Stimulated activated CD4-positive, alpha-beta T cell treated with anti-CD3 and anti-CD28 coated beads, Interleukin-4, amount 100 ng/mL, for 24 hours (primary cell): ENCODE results near the gene DEGS2.
"Not testable (repeated sequence)": the region's sequence is repeated elsewhere in the genome, so short reads cannot be mapped to it uniquely, and the experiment has no call there.

Experiments used
- DNase-seq: peaks from one replicate; pipeline ENCODE4 v3.0.0-alpha.2; 2020

Gene DEGS2

DNA sequence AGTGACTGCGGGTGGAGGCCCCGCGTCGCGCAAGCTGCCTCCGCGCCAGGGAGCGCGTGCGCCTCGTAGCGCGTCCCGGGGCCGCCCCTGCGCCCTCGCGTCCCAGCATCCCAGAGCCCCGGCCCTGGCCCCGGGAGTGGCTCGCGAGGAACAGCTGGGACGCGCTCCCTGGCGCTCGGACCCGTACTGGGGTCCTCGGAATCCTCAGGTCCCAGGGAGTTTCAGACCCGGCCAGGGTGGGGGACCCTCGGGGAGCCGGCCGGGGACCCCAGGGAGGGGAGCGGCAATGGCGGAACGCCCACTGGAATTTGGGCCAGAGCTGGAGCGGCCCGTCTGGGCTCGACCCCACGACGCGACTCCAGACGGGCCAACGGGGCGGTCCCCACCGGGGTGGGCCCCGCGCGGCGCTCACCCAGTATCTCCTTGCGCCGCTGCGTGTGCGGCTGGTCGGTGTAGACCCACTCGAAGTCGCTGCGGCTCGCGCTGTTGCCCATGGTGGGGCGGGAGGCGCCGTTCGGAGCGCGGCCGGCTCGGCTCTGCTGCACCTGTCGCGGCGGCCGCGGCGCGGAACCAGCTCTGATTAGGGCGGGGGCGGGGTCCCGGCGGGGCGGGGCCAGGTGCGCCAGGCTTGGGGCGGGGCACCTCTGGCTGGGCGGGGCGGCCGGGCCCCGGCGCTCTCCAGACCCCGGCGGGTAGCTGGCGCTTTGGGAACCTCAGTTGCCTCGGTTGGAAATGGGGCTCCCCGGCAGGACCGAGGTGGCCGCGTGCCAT, at the start of gene DEGS2:
Gene DEGS2 (minus strand): TSS at position 552 of the 771 bp plus-strand sequence. CDS start 58 bp downstream, at position 494.
- peak; percentile 57 for DNase-seq

DNA sequence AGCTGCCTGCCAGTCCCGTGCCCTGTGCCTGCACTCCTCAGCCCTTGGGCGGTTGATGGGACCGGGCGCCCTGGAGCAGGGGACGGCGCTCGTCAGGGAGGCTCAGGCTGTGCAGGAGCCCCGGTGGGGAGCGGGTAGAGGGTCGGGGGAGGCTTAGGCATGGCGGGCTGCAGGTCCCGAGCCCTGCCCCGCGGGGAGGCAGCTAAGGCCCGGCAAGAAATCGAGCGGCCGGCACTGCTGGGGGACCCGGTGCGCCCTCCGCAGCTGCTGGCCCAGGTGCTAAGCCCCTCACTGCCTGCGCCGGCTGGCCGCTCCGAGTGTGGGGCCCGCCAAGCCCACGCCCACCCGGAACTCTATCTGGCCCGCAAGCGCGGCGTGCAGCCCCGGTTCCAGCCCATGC, 48.7 kb upstream of the DEGS2 start:
- not testable (repeated sequence) for DNase-seq

DNA sequence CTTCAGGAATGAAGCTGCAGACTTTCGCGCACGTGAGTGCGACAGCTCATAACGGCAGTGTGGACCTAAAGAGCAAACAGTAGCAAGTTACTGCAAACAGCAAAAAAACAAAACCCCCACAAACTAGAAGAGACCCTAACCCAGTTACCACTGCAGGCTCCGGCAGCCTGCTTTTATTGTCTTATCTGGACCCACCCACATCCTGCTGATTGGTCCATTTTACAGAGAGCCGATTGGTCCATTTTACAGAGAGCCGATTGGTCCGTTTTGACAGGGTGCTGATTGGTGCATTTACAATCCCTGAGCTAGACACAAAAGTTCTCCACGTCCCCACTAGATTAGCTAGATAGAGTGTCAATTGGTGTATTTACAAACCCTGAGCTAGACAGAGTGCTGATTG, 48.1 kb upstream of the DEGS2 start:
- DNase-seq: not testable (repeated sequence)

DNA sequence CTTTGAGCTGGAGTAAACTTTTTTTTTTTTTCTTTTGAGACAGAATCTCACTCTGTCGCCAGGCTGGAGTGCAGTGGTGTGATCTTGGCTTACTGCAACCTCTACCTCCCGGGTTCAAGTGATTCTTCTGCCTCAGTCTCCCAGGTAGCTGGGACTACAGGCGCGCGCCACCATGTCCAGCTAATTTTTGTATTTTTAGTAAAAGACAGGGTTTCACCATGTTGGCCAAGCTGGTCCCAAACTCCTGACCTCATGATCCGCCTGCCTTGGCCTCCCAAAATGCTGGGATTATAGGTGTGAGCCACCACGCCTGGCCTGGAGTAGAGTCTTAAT, 45.4 kb upstream of the DEGS2 start:
- not testable (repeated sequence) for DNase-seq

DNA sequence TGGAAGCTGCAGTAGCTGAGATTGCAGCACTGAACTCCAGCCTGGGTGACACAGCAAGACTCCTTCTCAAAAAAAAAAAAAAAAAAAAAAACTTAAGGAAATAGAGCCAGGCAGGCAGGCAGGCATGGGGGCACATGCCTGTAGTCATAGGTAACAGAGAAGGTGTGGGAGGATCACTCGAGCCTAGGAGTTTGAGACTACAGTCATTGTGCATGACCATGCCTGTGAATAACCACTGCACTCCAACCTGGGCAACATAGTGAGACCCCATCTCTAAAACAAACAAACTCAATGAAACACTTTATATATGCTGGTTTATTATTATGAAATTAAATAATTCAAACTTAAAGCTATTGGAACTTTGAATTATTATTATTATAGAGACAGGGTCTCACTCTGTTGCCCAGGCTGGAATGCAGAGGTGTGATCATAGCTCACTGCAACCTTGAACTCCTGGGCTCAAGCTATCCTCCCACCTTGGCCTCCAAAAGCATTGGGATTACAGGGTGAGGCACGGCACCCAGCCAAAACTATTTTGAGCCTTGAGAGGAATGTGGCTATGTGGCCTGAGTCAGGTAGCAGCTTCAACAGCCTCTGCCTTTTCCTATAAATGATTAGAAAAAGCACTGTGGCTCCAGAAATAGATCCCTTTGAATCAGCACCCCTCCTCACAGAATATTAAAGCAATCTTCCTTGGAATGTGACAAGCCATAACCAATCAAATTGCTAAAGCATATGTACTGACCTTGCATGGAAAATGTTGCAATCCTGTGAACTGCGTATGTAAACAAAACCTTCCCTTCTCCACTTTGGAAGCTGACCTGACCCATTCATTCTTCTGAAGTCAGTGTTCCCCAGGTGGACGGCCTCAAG, 44.8 kb upstream of the DEGS2 start:
- DNase-seq: no peak

DNA sequence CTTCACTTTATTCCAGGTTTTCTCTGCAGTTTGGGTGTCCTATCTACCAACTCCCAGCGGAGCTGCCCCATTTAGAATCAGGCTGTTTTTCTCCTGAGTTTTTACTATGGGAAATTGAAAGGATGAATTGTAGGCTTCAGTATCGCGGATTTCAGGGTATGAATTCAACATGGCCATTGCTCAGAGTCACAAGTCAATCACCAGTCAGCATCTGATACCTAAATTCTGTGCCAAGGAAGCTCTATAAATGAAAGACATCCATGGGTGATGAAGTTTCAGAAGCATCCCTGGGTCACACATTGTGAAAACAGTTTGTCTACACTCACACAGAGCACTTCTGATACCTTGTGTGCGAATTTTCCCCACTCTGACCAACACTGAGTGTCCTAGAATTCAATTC, 43.7 kb upstream of the DEGS2 start:
- DNase-seq: no peak

DNA sequence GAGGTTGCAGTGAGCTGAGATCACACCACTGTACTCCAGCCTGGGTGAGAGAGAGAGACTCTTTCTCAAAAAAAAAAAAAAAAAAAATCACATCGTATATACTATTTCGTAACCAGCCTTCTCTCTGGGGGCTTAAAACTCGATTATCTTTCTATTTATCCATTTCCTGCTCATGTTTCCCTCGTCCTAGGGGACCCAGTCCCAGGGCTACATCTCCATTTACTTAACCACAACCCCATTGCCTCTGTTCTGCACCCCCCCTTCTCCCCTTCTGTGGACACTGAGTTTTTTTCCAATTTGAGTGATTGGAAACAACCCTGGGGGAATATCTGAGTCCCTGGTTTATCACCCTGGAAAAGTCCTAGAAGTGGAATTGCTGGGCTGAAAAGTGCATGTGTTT, 43.3 kb upstream of the DEGS2 start:
- no peak for DNase-seq

DNA sequence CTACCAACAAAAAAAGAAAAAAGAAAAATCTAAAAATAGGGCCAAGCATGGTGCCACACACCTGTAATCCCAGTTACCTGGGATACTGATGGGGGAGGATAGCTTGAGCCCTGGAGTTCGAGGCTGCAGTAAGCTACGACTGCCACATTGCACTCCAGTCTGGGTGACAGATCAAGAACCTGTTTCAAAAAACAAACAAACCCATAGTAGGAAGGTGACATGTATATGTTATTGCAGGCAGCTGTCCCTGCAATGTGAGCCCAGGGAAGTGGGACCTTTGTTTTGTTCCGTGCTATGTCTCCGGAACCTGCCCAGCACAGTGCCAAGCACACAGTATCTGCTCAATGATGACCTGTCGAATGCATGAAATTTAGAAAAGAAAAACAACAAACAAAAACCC, 42.3 kb upstream of the DEGS2 start:
- DNase-seq: no peak

DNA sequence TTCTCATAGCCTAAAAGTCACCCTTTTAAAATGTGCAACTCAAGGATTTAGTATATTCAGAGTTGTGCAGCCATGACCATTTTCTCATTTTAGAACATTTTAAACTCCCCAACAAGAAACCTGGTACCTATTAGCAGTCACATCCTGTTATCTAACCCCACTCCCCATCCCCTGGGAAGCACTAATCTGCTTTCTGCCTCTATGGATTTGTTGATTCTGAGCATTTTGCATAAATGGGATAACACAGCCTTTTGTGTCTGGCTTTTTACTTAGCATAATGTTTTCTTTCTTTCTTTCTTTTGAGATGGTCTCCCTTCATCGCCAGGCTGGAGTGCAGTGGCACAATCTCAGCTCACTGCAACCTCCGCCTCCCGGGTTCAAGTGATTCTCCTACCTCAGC, 40.9 kb upstream of the DEGS2 start:
- DNase-seq: no peak

DNA sequence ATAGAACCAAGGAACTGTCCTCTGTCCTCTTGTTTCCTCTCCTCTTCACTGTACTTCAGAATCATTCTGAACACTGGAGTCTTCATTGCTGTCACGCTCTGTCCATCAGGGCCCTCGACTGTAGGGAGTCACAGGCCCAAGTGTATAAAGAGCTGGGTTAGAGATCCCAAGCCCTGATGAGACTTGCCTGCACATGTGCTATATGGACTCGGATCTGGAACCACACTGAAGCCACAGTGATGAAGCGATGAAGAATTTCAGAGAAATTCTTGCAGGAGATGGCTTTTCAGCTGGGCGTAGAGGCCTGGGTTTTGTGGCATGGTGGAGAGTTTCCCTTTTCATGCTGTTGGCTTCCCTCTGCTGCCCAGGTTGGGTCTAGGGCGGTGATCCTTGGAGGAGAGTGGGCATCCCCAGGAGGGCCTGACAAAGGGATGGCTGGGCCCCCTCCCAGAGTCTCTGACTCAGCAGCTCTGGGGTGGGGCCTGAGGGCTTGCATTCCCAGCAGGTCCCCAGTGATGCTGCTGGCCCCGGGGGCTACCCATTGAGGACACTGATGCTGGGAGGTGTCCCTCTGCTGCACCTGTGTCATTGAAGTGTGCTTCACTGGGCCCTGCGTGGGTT, 39.9 kb upstream of the DEGS2 start:
- DNase-seq: no peak

DNA sequence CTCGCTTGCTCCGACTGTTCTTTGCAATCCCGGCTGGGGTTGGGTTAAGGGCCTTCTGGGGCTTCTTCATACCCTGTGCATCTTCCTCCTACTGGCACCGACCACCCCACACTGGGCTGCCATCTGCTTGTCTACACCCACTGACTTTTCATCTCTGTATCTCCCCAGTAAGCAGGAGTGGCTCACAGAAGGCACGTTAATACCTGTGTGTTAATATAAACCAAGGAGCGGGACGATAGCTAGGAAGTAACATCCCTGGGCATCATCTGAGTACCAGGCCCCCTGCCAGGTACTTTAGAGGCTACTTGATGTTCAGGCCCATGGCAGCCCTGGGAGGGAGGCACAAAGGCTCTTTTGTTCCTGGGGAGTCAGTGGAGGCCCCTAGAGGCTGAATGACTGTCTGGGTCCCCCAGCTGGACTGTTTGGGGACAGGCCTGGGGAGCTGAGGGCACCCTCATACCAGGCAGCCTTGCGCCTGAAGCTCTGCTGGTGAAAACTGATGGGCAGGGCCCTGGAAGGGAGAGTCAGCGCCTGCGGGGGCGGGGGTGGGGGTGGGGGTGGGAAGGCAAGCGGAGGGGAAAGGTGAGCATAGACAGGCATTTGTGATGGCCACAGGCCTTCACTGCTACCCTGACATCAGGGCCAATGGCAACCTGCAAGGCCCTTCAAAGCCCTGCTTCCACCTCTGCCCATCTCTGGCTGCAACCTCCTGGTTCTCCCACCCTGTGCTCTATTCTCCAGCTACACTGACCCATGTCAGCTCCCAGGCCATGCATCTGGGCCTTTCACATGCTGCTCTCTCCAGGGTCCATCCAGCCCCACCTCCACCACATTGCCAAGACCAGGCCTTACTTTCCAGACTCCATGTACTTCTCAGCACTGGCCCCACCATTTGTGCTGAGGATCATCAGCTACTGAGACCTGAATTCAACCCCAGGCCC, 34.2 kb upstream of the DEGS2 start:
- peak; percentile 8 for DNase-seq

DNA sequence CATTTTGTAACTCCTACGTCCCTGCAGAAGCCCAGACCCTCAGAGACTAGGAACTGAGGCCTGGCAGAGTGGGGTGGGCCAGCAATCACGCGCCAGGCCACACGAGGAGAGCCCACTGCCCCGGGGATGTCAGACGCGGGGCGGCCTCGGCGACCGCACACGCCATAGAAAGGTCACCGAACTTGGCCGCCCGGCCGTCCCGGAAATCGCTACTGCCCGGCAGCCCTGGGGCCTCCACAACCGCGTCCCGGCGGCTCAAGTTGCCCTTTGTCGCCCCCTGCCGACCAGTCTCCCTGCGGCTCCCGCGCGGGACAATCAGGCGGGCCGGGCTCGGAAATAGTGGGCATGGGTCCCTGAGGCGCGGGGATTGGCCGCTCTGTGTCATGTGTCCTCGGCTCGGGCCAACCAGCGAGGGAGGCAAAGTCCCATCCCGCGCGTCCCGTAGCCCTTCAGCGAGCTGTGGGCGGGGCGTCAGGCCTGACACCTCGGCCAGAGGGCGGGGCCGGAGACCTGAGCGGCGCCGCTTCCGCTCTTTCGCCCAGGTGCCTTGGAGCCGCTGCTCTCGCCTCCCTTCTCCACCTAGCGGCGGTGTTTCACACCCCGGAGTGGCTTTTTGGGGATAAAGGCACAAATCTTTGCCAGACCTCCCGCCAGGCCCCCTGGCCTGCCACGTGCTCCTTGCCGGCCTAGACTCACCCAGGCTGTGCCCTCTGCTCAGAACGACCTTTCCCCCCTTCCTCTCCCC, 33.4 kb upstream of the DEGS2 start:
- DNase-seq: peak; percentile 100

DNA sequence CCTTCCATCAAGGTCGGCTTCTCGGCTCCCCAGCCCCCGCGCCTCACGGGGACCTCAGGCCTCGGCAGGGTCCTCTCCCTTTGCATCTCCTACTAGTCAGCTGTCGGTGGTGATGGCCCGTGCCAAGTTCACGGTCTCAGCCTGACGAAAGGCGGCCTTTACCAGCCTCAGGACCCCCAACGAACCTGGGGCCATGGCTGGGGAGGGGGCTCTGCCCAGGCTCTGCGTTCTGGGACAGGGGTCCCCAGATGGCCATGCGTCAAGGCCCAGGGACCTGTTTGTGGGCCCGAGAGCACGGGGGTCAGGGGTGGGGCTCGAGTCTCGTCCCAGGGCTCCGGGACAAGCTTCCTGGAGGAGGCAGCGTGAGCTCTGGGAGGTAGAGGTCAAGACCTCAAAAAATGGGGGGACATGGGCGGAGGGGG, 32.8 kb upstream of the DEGS2 start:
- no peak for DNase-seq

DNA sequence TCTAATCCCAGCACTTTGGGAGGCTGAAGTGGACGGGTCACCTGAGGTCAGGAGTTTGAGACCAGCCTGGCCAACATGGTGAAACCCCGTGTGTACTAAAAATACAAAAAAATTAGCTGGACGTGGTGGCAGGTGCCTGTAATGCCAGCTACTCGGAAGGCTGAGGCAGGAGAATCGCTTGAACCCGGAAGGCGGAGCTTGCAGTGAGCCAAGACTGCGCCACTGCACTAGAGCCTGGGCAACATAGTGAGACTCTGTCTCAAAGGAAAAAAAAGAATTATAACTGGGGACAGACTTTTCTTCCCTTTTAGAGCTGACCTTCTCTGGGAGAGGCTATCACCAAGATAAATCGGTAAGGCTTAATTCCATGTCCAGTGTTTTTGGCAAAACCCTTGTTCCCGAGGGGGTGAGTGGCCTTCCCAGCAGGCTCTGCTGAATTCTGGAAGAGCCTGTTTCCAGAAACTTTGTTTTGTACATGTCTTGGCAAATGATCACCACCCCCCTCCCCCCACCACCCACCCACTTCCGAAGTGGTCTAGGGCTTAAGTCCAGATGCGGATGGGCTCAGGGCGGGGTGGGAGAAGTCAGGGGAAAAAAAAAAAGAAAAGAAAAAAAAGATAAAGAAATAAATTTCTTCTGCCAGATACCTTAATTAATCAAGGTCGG, 32.3 kb upstream of the DEGS2 start:
- DNase-seq: no peak

DNA sequence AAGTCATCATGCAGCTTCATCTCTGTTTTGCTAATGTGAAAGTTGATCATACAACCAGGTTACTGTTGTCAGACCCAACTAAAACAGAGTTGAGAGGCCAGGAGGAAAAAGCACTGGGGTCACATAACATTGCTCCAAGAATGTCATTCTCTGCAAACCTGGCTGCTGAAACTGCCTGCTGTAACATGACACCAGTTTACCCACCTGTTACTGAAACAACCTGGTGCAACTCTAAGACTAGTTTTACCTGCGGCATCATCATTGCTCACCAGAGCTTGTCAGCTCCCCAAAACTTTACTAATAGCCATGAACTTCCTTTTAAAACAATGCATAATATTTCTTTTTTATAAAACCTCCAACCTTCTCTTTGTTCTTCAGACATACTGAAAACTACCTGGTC, 30.7 kb upstream of the DEGS2 start:
- no peak for DNase-seq

DNA sequence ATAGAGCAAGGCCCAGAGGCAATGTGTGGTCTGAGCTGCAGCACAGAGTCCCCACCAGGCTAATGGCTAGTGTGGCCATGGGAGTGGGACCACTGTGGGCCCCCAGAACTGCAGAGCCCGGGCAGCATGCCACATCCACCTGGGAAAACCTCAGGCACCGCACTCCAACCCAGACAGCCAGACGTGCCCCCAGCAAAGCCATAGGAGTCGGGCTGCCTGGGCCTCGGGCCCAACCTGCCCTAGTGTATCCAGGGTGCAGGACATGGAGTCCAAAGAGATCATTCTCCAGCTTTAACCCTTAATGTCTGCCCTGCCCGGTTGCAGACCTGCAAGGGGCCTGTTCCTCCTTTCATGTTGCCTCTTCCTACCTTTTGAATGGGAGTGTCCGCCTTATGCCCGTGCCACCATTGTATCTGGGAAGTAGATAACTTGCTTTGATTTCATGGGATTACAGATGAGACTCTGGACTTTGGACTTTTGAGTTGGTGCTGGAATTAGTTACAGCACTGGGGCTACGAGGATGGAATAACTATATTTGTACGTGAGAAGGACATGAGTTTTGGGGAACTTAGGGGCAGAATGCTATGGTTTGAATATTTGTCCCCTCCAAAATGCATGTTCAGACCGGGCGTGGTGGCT, 29.1 kb upstream of the DEGS2 start:
- DNase-seq: no peak

DNA sequence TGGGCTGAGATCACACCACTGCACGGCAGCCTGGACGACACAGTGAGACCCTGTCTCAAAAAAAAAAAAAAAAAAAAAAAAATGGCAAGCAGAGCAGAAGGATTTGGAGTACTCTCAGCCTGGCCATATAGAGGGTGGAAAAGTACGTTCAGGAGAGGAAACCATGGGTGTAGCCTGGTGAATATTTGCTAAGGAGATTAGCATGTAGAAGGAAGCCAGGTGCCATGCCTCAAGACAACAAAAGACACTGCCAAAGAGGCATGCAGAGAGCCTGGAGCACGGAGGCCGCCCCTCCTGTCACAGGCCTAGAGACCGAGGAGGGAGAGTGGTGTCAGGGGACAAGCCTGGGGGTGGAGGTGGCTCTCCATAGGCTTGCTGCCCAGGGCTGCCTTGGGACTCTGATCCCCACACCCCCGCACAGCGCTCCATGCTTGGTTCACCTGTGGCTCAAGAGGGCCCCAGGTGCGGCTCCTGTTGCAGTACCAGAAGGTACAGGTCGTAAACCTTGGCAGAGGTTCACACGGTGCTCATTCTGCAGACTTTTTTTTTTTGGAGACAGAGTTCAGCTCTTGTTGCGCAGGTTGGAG, 27.9 kb upstream of the DEGS2 start:
- DNase-seq: no peak

DNA sequence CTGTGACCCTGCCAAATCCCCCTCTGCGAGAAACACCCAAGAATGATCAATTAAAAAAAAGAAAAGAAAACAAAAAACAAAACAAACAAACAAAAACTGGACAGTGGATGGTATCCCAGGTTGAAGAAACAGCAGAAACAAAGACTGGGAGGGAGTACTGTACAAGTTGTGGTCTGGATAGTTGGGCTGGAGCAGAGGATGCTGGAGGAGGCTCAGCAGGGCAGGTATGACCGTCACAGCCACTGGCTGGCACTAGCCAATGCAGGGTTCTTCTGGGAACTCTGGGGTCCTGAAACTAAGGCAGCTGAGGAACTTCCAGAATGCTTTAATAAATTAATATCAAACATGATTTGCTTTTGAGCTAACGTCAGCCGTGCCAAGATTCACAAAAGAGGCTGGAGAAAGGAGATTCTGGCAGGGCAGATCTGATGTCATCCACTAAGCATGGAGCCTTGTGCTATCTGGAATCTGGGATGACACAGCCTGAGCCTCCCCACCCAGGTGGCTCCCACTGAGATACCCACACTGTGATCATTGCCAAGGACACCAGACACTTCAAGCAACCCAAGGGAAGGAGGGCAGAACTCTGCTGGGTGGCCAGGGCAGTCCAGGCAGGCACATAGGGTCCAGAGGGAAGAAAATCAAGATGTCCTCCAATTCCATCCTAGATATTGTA, 22.6 kb upstream of the DEGS2 start:
- not testable (repeated sequence) for DNase-seq

DNA sequence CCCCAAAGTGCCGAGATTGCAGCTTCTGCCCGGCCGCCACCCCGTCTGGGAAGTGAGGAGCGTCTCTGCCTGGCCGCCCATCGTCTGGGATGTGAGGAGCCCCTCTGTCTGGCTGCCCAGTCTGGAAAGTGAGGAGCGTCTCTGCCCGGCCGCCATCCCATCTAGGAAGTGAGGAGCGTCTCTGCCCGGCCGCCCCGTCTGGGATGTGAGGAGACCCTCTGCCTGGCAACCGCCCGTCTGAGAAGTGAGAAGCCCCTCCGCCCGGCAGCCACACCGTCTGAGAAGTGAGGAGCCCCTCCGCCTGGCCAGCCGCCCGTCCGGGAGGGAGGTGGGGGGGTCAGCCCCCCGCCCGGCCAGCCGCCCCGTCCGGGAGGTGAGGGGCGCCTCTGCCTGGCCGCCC, 21.2 kb upstream of the DEGS2 start:
- DNase-seq: not testable (repeated sequence)

DNA sequence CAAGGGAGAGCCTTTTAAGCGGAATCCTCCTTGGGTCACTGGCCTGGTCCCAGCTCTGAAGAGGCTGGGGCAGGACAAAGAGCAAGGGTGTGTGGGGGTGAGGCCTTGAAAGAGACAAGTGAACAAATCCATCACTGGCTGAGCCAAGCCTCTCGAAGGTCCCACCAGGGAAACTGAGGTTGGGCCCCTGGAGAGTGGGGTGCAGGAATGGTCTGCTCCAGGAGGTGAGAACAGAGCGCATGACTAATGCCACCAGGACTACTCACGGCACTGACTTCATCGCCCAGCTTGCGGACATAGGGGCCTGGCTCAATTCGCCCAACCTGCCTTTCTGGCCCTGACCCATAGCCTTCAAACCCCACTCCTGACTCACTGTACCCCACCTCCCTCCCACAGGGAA, 19.2 kb upstream of the DEGS2 start:
- no peak for DNase-seq
